Measurements from ENCODE around the gene RNU7-1. TPM values are rescaled to one million over a fixed set of nuclear protein-coding genes. Genes with fewer than 3 reads are reported as not detected.

The RNU7-1 gene
- total and polyA plus RNA-seq, 10 of the 15 experiments (the other 5 are each of a cell fraction or from before 2014, with no cell fraction given): not detected

GRCh38 chr12:6987956-6988553 is 44.4 kb downstream of the RNU7-1 start:
- POLR2A ChIA-PET: interaction anchor here (1.0 kb wide), 1 partner anchor 13 kb away, joined by 4 read pairs; no protein-coding TSS in a partner anchor
- TSS peak; percentile 45 for BruUV-seq (replicated peaks)
- CTCF ChIA-PET: no interaction called here
- Histone ChIP-seq H3K27ac (ENCODE audit: control insufficient read depth, insufficient read depth) (no peak overlapping the region), H3K79me2 (ENCODE audit: control insufficient read depth, insufficient read depth, low read length) (no peaks in the 10 kb centered on the region), H3K9ac (ENCODE audit: control insufficient read depth, insufficient read depth, low read length) (no peak overlapping the region), H3K27me3 (replicated peaks in 1 of 2; ENCODE audit: control insufficient read depth in 2 of 2, insufficient read depth in 2 of 2, low read length in 1 of 2) (no peaks in the 10 kb centered on the region), H3K36me3 (ENCODE audit: control insufficient read depth in 2 of 2, insufficient read depth in 2 of 2, low read length in 1 of 2) (peaks cover 4 to 7% of the 10 kb centered on the region in 2 experiments; a peak in 3 of 4 replicates), H3K4me3 (no peak overlapping the region), H4K20me1 (ENCODE audit: control insufficient read depth, insufficient read depth) (no peaks in the 10 kb centered on the region), H2AFZ (ENCODE audit: control insufficient read depth, low read depth, low read length) (no peak overlapping the region), H3K9me3 (replicated peaks; ENCODE audit: control insufficient read depth, insufficient read depth, low read length) (no peaks in the 10 kb centered on the region), H3K4me2 (ENCODE audit: control insufficient read depth, insufficient read depth) (no peak overlapping the region), H3K4me1 (ENCODE audit: control insufficient read depth, insufficient read depth, low read length) (no peaks in the 10 kb centered on the region)
- 98% methylated on average over 11 of the region's 11 CpGs for WGBS (ENCODE audit: insufficient coverage, insufficient replicate concordance, low lambda C conversion rate, missing lambda C conversion rate)
- TF ChIP-seq SMAD5 (IDR thresholded peaks at IDR 0.05; ENCODE audit: low read depth): no peak
- TF ChIP-seq USF2 (IDR thresholded peaks at IDR 0.05; ENCODE audit: borderline replicate concordance, low read depth, low read length): no peak
- TF ChIP-seq FOXM1 (IDR thresholded peaks at IDR 0.05; ENCODE audit: low read depth, low read length): no peak
- TF ChIP-seq ZSCAN29 (IDR thresholded peaks at IDR 0.05): no peak
- no peak for TF ChIP-seq CBX3 (IDR thresholded peaks at IDR 0.05; ENCODE audit: borderline replicate concordance, low read depth)
- no peak for TF ChIP-seq NFYA (IDR thresholded peaks at IDR 0.05; ENCODE audit: borderline replicate concordance, low read depth, low read length)
- no peak for TF ChIP-seq ATF2 (IDR thresholded peaks at IDR 0.05; ENCODE audit: low read length)
- TF ChIP-seq CEBPZ (IDR thresholded peaks at IDR 0.05; ENCODE audit: low read depth, low read length): no peak
- TF ChIP-seq POLR2AphosphoS2 (IDR thresholded peaks at IDR 0.05; ENCODE audit: low read depth, low read length): no peak
- no peak for TF ChIP-seq RAD21 (IDR thresholded peaks at IDR 0.05; ENCODE audit: insufficient read depth, low read depth, low read length)
- TF ChIP-seq ETV6 (conservative IDR thresholded peaks at IDR 0.05 in 1 of 2, IDR thresholded peaks at IDR 0.05 in 1 of 2; ENCODE audit: borderline replicate concordance in 1 of 2, low read depth in 1 of 2): no peak
- TF ChIP-seq SMARCA5 (IDR thresholded peaks at IDR 0.05): no peak
- no peak for TF ChIP-seq SIN3A (IDR thresholded peaks at IDR 0.05; ENCODE audit: low read depth, low read length)
- RAD21 ChIA-PET (ENCODE audit: unreplicated experiment): no interaction called here
- FAIRE-seq (no peak), ATAC-seq (no peak), DNase-seq (ENCODE audit: low read depth, low spot score) (no peak)
- in situ Hi-C loops (cut with MboI): no loop called here
- SMC1A ChIA-PET (ENCODE audit: uncharacterized antibody, unreplicated experiment): interaction anchor here (1.0 kb wide), 1 partner anchor 12 kb away, joined by 3 read pairs; no protein-coding TSS in a partner anchor
- intact Hi-C loops (cut with micrococcal nuclease; ENCODE audit: unreplicated experiment): no loop called here

All from GM12878 (cell line).